HG03103 (cell line): ENCODE data around the gene NELL1.

ENCODE experiments used
- ATAC-seq: cut with Tn5 transposase; IDR thresholded peaks from one replicate; pipeline ENCODE4 v1.9.1; 2021; ENCODE audit warnings: low read depth; ENCODE audit not compliant: unreplicated experiment

Gene NELL1

DNA sequence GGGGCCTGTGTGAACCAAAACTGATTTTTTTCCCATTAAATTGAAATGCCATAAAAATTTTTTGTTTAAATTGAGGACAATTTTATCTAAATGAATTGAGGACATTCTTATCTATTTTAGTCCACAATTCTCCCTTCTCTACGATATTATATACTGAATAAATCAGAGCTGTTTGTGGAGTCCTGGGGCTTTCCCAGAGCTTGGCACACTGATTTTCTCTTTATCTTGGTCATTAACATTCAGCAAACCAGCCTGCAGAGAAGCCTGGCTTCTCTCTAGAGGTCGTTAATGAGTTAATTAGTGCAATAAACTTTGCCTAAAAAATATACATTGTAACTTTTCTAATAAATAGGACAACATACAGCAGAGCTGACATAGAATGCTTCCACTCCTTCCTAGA, 615.7 kb downstream of the NELL1 start:
- ATAC-seq: no peak

DNA sequence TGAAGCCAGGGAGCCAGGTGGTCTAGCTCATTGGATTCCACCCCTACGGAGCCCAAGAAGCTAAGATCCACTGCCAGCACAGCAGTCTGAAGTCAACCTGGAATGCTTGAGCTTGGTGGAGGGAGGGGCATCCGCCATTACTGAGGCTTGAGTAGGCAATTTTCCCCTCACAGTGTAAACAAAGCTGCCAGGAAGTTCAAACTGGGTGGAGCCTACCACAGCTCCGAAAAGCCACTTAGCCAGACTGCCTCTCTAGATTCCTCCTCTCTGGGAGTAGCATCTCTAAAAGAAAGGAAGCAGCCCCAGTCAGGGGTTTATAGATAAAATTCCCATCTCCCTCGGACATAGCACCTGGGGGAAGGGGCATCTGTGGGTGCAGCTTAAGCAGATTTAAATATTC, 620.3 kb downstream of the NELL1 start:
- ATAC-seq: no peak

DNA sequence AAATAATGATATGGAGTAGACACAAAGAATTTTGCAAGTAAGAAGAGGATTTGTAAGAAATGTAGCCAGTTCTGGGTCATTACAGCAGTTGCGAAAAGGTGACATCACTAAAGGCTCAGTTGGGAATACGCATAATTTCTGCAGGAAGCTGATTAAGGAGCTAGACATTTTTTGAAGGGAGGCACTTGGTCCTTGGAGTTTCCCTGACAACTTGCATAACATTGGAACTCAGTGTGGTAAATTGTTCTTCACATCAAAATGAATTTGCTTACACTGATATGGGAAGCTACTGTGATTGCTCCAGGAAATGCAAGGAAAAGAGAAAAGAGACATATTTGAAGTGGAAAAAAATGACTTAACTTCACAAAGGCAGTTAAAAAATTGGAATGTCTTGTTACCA, 626.1 kb downstream of the NELL1 start:
- ATAC-seq: no peak

DNA sequence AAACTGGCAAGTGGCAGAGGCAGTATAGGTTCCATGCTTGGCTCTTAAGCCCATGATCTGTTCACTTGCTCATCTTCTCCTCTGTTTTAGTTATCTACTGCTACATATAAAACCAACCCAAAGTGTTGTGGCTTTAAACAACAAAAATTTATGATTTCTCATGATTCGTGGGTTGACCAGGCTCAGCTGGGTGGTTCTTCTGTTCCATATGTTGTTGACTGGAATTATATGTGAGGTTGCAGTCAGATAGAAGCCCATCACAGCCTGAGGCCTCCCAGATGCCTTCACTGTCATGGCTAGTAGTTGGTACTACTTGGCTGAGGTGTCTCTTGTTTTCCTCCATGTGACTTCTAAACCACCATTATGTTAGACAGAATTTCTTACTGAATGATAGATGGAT, 632.6 kb downstream of the NELL1 start:
- no peak for ATAC-seq

DNA sequence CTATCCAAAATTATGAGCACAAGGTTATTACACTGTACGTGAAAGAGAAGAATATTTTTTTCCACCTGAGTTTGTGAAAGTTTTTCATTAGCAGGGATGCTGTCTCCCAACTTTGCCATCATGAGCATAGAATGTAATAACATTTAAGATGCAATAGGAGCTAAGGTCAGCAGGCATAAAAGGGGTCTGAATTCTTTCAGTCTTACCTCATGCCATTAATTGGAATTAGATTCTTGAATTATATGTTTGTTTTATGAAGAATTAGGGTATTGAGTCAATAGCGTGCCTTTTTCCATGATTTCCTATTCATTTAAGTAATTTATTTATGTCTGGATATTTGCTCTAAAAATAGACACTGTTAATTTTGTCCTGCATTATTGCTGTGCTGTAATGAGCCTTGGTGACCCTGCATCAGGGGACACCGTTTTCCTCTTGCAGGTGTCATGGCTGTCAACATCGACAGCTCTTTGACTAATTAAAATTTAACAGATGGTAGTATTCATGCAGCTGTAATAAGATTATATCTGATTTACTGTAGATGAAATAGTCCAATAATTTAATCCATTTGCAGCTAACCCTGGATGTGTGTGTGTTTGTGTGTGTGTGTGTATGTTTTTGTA, 637.5 kb downstream of the NELL1 start:
- no peak for ATAC-seq

DNA sequence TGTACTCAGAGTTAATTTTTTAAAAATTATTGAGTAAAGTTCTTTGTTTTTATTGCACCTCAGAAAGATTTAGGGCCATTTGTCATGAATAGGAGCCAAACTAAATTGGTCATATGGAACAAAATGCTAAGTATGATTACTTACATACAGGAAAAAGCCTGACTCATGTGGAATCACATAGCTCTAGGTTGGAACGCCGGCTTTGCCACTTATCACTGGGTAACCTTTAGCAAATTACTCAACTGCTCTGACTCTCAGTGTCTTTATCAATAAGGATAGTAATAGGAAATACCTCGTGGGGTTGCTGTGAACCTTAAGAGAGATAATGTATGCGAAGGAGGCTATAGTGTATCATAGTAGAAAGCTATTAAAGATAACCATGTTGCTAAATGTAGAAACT, 638.5 kb downstream of the NELL1 start:
- ATAC-seq: no peak

DNA sequence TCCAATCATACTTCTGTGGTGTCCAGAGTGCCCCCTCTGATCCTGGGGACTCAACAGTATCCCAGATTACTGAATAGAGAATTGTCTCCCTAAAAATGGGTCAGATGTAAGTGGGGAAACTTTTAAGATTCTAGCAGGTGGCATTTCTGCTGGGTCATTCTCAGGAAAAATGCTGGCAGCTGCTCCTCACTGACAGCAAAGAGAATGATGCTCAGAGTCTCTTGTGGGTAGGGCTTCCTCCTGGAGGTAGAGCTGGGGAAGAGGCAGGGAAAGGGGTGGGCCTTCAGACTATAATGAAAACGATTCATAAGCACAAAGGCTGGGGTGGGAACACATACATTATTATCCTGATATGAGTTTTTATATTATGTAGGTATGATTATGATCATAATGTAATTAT, 647.2 kb downstream of the NELL1 start:
- ATAC-seq: no peak

DNA sequence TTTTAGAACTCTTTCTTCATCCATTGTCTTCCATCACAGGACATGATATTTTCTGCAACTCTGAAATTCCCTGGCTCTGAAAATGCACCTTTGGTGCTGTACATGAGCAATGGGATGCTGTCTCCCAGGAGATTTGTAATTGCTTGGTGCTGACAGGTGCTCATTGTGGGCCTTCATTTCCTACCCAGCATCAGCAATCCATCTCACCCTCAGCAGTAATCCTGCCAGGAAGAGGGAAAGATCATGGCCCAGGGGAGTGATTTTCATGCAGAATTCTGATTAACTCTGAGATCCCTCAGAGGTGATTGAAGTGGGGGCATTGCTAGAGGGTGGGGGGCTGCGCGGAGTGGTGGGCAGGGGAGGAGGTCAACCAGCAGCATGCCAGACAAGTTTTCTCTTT, 651.7 kb downstream of the NELL1 start:
- no peak for ATAC-seq

DNA sequence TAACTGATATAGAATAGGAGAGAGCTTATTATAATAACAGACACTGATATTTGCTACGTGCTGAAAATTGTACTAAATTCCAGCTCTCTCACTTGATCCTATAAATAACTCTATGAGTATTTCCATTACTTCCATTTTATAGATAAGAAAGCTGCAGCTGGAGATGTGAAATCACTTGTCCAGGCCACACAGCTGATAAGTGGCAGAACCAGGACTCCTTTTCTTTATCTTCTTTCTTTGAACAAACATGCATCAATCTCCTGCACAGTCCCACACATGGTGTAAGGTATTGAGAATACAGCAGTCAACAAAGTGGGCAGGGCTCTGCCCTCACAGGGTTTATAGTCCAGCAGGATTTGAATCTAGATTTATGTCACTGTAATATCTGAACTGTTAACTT, 652.1 kb downstream of the NELL1 start:
- ATAC-seq: no peak

DNA sequence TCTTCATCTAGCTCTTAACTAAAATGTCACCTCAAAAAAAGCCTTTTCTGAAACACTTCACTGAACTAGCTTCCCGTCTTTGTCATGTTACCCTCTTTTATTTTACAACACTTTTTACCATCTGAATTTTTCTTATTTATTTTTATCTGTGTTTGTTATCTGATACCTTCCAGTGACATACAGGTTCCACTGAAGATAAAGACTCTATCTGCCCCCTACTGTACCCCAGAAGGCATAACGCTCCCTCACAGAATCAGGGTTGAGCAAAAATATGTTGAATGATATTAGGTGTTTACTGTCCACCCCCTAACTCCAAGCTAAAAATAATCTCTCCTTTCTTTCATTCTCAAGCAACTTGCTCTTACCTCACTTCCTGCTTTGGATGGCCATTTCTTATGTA, 654.2 kb downstream of the NELL1 start:
- ATAC-seq: no peak

DNA sequence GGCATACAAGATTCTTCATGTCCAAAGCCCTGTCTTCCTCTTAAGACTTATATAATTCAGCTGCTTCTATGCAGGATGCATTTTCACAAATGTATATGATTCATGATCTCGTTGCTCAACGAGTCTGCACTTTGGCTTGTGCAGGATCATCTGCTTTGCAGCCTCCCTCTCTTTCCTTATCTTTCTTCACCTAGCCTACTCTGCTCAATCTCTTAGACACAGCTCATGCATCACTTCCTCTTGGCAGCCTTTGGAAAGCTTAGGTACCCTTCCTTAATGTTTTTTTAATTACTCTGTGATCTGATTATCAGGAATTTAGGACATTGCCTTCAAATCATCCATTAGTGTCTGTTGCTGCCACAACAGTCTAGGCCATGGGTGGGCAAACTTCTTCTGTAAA, 673.8 kb downstream of the NELL1 start:
- no peak for ATAC-seq

DNA sequence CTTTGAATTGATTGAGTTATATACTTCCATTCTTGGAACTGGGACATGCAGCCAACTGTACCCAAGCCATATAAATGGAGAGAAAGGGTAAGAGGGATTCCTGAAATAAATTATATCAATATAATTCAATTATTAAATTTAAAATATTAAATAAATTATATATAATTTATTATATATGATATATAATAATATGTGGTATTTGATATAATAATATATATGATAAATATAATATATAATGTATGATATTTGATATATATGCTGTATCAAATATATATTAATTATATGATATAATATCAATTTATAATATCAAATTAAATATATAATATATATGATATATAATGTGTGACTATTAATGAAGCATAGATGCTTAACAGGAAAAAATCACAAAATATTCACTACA, 677.0 kb downstream of the NELL1 start:
- no peak for ATAC-seq

DNA sequence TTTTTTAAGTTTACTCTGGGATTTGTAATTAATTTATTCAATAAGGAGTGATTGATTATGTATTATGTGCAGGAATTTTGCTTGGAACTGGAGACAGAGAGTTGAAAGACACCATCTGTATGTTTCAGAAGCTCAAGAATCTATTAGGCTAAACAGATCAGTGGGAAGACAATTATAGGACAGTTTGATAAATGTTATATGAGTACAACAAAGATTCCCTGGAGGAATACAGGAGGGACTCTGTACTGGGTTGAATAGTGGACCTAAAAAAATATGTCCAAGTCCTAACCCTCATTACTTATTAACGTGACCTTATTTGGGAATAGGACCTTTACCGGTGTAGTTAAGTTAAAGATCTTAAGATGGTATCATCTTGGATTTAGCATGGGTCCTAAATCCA, 681.2 kb downstream of the NELL1 start:
- no peak for ATAC-seq

DNA sequence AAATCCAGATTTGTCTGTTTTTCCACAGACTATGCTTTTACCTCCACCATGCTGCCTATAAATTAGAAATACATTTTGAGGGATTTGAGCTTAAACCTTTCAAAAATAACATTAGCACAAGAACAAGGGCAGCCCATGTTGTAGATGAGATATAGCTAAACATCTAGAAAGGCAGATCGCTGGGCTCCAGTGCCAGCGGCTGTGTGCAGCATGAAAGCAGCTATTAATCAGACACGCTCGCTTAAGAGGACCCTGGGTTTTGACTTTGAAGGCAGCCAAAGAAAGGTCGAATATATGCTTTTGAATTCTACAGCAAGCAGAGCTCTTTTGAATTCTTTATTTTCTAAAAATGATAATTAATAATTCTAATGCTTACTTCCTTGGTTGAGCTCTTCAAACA, 684.0 kb downstream of the NELL1 start:
- ATAC-seq: no peak

DNA sequence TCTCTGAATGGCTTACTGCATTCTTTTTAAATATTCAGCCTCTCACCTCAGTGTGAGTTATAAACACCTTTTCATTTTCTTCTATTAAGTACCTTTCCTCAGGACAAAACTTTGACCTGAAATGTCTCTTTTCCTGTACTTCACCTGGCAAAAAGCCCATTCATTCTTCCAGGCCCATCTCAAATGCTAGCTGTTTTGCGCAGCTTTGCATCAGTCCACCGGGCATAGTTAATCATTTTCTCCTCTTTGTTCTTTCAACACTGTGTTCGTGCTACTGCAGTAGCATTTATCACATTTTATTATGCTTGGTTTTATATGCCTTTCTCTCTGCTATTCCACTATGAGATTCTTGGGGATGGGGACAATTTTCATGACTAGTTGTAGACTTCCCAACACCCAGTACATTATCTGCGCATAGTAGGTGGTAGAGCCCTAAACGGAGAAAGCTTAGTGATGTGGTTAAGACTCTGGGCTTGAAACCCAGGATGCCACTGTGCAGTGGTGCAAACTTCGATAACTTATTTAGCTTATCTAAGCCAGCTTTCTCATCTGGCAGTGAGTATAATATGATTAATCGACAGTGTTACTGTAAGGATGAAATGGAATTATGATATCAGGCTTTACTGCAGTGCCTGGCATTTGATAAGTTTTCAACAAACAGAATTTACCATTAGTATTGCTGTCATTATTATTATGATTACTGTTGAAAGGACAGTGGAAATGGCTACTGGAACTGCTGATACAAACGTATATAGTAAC, 695.7 kb downstream of the NELL1 start:
- ATAC-seq: no peak

DNA sequence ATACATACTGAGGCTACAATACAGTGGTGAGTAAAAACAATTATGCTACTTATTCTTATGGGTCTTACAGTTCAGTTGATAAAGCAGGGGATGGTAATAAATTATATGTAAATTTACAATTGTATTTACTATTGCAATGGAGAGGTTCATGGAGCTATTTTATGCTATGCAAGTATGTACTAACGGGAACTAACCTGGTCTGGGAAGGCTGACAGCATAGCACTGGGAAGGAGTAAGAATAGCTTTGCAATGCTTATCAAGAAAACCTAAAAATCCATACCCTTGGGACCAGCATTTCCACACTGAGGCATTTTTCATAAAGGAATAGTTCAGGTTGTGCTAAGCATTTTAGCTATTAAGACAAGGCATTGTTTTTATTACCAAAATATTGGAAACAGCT, 700.6 kb downstream of the NELL1 start:
- no peak for ATAC-seq

DNA sequence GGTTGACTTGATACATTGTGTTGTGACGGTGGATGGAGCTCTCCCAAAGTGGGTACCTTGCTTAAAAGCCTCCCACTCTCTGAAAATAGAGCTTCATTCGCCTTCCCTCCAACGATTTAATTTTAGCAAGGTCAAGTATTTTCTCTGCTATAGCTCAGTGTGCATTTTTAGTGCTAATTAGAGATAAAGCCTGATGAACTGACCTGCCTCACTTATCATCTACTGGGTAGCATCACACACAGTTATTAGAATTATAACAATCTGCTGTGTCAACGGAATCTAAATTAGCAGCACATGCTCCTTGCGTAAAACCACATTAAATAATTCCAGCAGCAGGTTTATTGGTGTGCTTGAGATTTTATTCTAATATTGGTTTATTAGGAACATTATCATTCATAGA, 701.7 kb downstream of the NELL1 start:
- ATAC-seq: no peak

DNA sequence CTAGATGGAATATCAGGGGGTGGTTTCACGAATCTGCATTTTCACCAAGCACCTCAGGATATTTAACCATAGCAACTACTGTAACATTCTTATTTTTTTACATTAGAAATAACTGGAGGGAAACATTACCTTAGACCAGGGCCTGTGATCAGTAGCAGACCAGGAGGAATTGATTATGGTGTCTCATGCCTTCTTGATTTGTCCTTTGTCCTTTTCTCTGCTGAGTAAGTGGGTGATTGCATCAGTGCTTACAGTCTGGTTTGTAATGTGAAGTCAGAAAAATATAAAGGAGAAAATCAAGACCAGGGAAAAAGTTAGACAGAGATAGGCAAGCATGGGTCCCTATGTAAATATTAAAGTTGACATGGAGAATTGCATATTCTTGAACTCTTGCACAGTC, 703.3 kb downstream of the NELL1 start:
- no peak for ATAC-seq

DNA sequence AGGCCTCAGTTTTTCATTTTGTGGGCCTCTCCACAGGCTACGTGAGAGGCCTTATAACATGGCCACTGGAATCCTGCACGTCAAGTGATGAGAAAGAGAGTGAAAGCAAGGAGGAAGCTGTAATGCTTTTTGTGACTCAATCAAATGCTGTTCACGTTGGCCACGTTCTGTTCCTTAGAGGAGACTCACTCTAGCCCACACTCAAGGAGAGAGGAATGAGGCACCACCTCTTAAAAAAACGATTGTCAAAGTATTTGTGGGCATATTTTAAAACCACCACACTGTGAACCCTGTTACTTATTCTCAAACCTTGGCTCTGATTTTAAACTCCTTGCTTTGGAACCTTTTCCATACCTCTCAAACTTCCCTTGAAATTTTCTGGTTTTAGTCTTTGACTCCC, 705.0 kb downstream of the NELL1 start:
- no peak for ATAC-seq

DNA sequence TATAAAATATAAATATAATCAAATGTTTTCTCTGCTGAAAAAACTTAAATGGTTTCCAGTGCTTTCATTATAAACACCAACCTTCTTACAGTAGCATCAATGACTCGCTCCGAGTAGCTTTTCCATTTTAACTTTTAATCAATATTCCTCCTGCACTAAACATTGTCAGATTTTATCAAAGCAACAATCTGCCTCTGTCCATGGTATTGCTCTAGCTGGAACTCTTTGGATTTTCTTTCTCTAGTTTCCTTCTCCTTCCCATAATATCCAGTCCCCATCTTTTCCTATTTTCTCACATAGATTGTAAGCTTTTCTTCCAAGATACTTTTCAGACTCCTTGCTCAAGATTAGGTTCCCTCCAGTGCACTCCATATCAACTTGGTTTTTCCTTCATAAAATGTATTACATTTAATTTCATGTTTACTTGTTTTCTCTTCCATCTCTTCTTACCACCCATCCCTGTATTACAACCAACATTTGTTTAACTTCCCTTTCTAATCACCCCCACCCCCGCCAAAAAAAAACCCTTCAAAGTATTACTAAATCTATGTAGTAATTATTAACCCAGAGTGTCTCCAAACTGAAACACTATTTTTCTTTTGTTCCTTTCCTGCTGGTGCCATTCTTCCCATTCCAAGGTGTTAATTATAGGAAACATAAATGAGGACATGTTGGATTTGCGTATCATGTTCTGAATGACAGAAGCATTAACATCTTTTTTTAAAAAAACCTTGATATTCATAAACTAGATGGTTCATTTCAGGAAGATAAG, 716.5 kb downstream of the NELL1 start:
- no peak for ATAC-seq

DNA sequence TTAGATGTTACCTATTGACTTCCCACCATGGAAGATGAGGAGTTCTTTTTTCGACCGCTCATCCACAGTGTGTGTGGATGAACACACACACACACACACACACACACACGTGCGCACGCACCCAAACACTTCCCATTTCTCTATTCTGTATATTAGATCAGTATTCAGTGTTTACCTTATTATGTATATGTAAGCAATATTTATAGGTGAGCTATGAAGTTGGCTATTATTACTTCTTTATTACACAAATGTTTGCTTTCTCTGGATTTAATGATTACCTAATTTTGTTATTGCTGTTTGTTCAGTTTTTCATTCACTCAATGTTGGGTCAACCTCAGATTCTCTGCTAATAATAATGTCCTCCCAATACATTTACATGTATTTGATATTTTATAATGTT, 721.0 kb downstream of the NELL1 start:
- ATAC-seq: no peak
